ENCODE measurements around the gene PPP1CB. TPM values are rescaled to one million over a fixed set of nuclear protein-coding genes. Genes with fewer than 3 reads are reported as not detected.
A peak's percentile ranks its signal among the peaks of the same experiment; 100 is the strongest.

Gene PPP1CB
- total and polyA plus RNA-seq, 10 of the 15 experiments (the other 5 are each of a cell fraction or from before 2014, with no cell fraction given), result 37.5 to 176 (median 84.9) TPM

DNA sequence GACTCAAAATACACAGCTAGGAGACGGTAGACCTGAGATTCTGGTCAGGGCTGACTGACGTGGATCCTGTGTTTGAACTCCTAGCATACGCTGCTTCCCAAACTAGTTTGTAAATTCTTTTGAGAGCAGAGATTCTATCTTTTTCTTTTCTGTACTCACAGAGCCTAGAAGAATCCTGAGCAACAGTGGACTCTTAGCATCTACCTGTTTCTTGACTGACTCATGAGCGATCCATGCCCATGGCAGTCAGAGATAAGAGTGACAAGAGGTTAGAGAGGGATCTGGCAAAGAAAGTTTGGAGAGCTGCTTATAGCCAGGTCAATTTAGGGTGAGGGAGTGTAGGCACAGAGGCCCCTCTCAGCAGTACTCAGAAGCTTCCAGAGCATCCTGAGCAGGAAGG is 41.1 kb upstream of the PPP1CB start:
- ATAC-seq (no peak), FAIRE-seq (no peak), DNase-seq (ENCODE audit: low read depth, low spot score) (no peak)
- no peak overlapping the region for H3K27ac ChIP-seq (ENCODE audit: control insufficient read depth, insufficient read depth)
- no peak overlapping the region for H3K4me2 ChIP-seq (ENCODE audit: control insufficient read depth, insufficient read depth)
- intact Hi-C loops (cut with micrococcal nuclease; ENCODE audit: unreplicated experiment), result no loop called here
- ChIA-PET CTCF (interaction anchor here (1.5 kb wide), 1 partner anchor 117 kb away, joined by 3 read pairs; no protein-coding TSS in a partner anchor), POLR2A (no interaction called here), RAD21 (ENCODE audit: unreplicated experiment) (interaction anchor here (1.0 kb wide), 1 partner anchor 15 kb away, joined by 3 read pairs; no protein-coding TSS in a partner anchor), SMC1A (ENCODE audit: uncharacterized antibody, unreplicated experiment) (no interaction called here)
- BruUV-seq (replicated peaks), result no TSS peak
- H3K79me2 ChIP-seq (ENCODE audit: control insufficient read depth, insufficient read depth, low read length), result no peaks in the 10 kb centered on the region
- in situ Hi-C loops (cut with MboI), result no loop called here
- H3K4me3 ChIP-seq, result no peak overlapping the region
- H3K36me3 ChIP-seq (ENCODE audit: control insufficient read depth in 2 of 2, insufficient read depth in 2 of 2, low read length in 1 of 2), result no peaks in the 10 kb centered on the region
- H2AFZ ChIP-seq (ENCODE audit: control insufficient read depth, low read depth, low read length), result no peak overlapping the region
- H3K4me1 ChIP-seq (ENCODE audit: control insufficient read depth, insufficient read depth, low read length), result no peaks in the 10 kb centered on the region
- H3K27me3 ChIP-seq (replicated peaks in 1 of 2; ENCODE audit: control insufficient read depth in 2 of 2, insufficient read depth in 2 of 2, low read length in 1 of 2), result no peaks in the 10 kb centered on the region
- no peaks in the 10 kb centered on the region; the same call in 2 of the 3 replicates for H3K9me3 ChIP-seq (replicated peaks; ENCODE audit: control insufficient read depth, insufficient read depth, low read length)
- H3K9ac ChIP-seq (ENCODE audit: control insufficient read depth, insufficient read depth, low read length), result no peak overlapping the region
- no peak for TF ChIP-seq PML (IDR thresholded peaks at IDR 0.05; ENCODE audit: low read length)
- WGBS (ENCODE audit: insufficient coverage, insufficient replicate concordance, low lambda C conversion rate, missing lambda C conversion rate), result 45% methylated on average over 4 of the region's 4 CpGs
- no peaks in the 10 kb centered on the region for H4K20me1 ChIP-seq (ENCODE audit: control insufficient read depth, insufficient read depth)

DNA sequence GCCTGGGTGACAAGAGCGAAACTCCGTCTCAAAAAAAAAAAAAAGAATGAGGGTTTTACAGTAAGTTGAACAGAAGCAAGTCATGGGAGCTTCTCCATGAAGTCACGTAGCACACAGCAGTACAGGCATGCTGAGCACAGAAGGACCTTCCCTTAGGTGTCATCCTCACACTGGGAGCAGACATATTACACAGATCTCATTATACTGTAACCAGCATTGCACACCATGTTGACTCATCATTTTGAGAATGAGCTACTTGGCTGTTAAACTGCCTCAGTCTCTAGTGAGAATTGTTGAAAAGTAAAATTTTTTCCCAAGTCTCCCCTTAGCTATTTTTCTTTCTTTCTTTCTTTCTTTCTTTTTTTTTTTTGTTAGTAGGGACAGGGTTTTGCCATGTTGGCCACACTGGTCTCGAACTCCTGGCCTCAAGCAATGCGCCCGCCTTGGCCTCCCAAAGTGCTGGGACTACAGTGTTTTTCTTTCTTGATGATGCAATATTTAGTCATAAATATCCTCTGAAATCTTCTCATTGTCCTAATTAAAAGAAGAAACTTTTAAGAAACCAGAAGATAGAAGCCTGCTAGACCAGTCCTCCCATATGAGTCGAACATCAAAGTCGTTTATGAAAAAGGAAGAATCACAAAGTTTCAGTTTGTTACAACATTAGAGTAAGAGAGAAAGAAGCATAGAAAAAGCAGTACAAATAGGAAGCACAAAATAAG is 37.9 kb upstream of the PPP1CB start:
- Histone ChIP-seq H4K20me1 (ENCODE audit: control insufficient read depth, insufficient read depth) (no peaks in the 10 kb centered on the region), H3K79me2 (ENCODE audit: control insufficient read depth, insufficient read depth, low read length) (no peaks in the 10 kb centered on the region), H3K27me3 (replicated peaks in 1 of 2; ENCODE audit: control insufficient read depth in 2 of 2, insufficient read depth in 2 of 2, low read length in 1 of 2) (no peaks in the 10 kb centered on the region), H3K4me1 (ENCODE audit: control insufficient read depth, insufficient read depth, low read length) (peaks cover 2% of the 10 kb centered on the region; the same call in 1 of the 2 replicates), H3K4me2 (ENCODE audit: control insufficient read depth, insufficient read depth) (no peak overlapping the region), H3K36me3 (ENCODE audit: control insufficient read depth in 2 of 2, insufficient read depth in 2 of 2, low read length in 1 of 2) (no peaks in the 10 kb centered on the region), H3K4me3 (no peak overlapping the region), H3K27ac (ENCODE audit: control insufficient read depth, insufficient read depth) (no peak overlapping the region), H2AFZ (ENCODE audit: control insufficient read depth, low read depth, low read length) (no peak overlapping the region), H3K9ac (ENCODE audit: control insufficient read depth, insufficient read depth, low read length) (no peak overlapping the region), H3K9me3 (replicated peaks; ENCODE audit: control insufficient read depth, insufficient read depth, low read length) (no peaks in the 10 kb centered on the region)
- RAD21 ChIA-PET (ENCODE audit: unreplicated experiment), result no interaction called here
- WGBS (ENCODE audit: insufficient coverage, insufficient replicate concordance, low lambda C conversion rate, missing lambda C conversion rate), result 55% methylated on average over 8 of the region's 8 CpGs
- BruUV-seq (replicated peaks), result no TSS peak
- POLR2A ChIA-PET, result no interaction called here
- DNase-seq (ENCODE audit: low read depth, low spot score), result no peak
- in situ Hi-C loops (cut with MboI), result no loop called here
- intact Hi-C loops (cut with micrococcal nuclease; ENCODE audit: unreplicated experiment), result no loop called here
- CTCF ChIA-PET, result no interaction called here
- no peak for ATAC-seq
- no peak for FAIRE-seq
- TF ChIP-seq ZZZ3 (IDR thresholded peaks at IDR 0.05; ENCODE audit: control insufficient read depth, insufficient read length, low read depth) (no peak), HDAC2 (IDR thresholded peaks at IDR 0.05) (no peak)
- TF ChIP-seq, protein P1, sequence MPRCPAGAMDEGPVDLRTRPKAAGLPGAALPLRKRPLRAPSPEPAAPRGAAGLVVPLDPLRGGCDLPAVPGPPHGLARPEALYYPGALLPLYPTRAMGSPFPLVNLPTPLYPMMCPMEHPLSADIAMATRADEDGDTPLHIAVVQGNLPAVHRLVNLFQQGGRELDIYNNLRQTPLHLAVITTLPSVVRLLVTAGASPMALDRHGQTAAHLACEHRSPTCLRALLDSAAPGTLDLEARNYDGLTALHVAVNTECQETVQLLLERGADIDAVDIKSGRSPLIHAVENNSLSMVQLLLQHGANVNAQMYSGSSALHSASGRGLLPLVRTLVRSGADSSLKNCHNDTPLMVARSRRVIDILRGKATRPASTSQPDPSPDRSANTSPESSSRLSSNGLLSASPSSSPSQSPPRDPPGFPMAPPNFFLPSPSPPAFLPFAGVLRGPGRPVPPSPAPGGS (IDR thresholded peaks at IDR 0.05; ENCODE audit: borderline replicate concordance, insufficient read depth, low read depth, low read length, poor library complexity, severe bottlenecking), result peak; percentile 81
- SMC1A ChIA-PET (ENCODE audit: uncharacterized antibody, unreplicated experiment), result no interaction called here

All from GM12878 (cell line).